GM12873 (cell line): ENCODE measurements around the gene UPK3A.

ENCODE experiments used
- CTCF ChIP-seq: IDR thresholded peaks from 2 replicates; pipeline ENCODE4 v1.5.1; 2012; ENCODE audit warnings: low read depth, mild to moderate bottlenecking, moderate library complexity, low read length, control low read depth; ENCODE audit not compliant: insufficient read depth; ENCODE audit errors: missing control alignments

The UPK3A gene

GRCh38 chr22:45304971-45305370 is 20.2 kb downstream of the UPK3A start:
- TF ChIP-seq CTCF: no peak

- TF ChIP-seq CTCF: no peak
Measured at GRCh38 chr22:45305456-45306075, 20.8 kb downstream of the UPK3A start.

- TF ChIP-seq CTCF: no peak
Measured at GRCh38 chr22:45306139-45306538, 21.4 kb downstream of the UPK3A start.

- TF ChIP-seq CTCF: no peak
Measured at GRCh38 chr22:45308391-45308956, 23.7 kb downstream of the UPK3A start.

- TF ChIP-seq CTCF: no peak
Measured at GRCh38 chr22:45308957-45309421, 24.2 kb downstream of the UPK3A start.

GRCh38 chr22:45309422-45310227 is 24.9 kb downstream of the UPK3A start, which contains the start of gene FAM118A:
Gene FAM118A, plus strand, starts transcription at chr22:45309934. Its CDS starts 12,446 bp downstream, at chr22:45322380.
- TF ChIP-seq CTCF: peak; percentile 4

- TF ChIP-seq CTCF: no peak
Measured at GRCh38 chr22:45310331-45310976, 25.7 kb downstream of the UPK3A start.
